Posterior cingulate gyrus (tissue), 11 donors: ENCODE measurements around the gene SPOCK3.
A peak's percentile ranks its signal among the peaks of the same experiment; 100 is the strongest.
"Not testable (repeated sequence)": the region's sequence is repeated elsewhere in the genome, so short reads cannot be mapped to it uniquely, and the experiment has no call there.

ENCODE experiments used
- DNase-seq, 10 donors: peaks; one replicate each; pipeline versions ENCODE4 v3.0.0 to v3.0.0-alpha.2; 2020 to 2021; ENCODE audit warnings: mixed read lengths in 3 of 10
- intact Hi-C: fragments of 100-400 bp; cut with DNase I; formaldehyde crosslinking; loops from one replicate; pipeline ENCODE4 v1.15.1; 2023

Gene SPOCK3

GRCh38 chr4:167234316-167234881 is at the start of gene SPOCK3:
Gene SPOCK3, minus strand, starts transcription at chr4:167234494.
- intact Hi-C loops = loop anchor here (1.0 to 10.0 kb wide), 2 partner anchors 130 to 212 kb away; no protein-coding TSS in a partner anchor
- peak; percentile 70 to 97 (median 82) for DNase-seq

GRCh38 chr4:167282171-167282864 is 48.0 kb upstream of the SPOCK3 start:
- no peak for DNase-seq
- intact Hi-C loops = no loop called here

DNA sequence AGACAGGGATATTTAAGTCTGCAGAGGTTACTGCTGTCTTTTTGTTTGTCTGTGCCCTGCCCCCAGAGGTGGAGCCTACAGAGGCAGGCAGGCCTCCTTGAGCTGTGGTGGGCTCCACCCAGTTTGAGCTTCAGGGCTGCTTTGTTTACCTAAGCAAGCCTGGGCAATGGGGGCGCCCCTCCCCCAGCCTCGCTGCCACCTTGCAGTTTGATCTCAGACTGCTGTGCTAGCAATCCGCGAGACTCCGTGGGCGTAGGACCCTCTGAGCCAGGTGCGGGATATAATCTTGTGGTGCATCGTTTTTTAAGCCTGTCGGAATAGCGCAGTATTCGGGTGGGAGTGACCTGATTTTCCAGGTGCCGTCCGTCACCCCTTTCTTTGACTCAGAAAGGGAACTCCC is 47.3 kb upstream of the SPOCK3 start:
- DNase-seq, intact Hi-C loops: not testable (repeated sequence)

- intact Hi-C loops = no loop called here
- no peak for DNase-seq
Measured at GRCh38 chr4:167274351-167274750, 40.1 kb upstream of the SPOCK3 start.

DNA sequence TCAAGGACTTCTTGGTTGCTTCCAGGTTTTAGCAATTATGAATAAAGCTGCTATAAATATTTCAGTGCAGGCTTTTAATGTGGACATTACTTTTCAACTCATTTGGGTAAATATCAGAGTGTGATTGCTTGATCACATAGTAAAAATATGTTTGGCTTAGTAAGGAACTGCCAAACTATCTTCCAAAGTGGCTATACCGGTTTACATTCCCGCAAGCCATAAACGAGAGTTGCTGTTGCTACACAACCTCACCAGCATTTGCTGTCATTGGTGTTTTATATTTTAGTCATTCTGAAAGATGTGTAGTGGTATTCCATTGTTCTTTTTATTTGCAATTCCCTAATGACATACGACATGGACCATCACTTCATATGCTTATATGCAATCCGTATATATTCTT is 30.9 kb upstream of the SPOCK3 start:
- intact Hi-C loops = no loop called here
- no peak for DNase-seq

DNA sequence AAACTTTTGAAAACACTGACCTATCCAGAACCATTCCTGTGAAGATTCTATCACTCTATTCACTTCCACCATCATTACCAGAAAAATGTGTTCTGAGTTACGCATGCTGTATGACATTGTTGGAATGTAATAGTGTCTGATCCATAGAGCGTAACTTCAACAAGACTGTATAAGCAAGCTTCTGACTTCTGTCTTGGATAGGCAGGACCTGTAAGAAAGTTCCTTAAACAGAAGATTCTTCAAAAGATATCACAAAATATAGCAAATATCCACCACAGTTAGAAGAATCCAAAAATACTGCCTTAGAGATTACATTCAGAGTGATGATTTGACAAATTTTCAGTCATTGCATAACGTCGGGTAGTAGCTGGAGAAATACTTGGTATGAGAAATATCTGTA is 14.0 kb upstream of the SPOCK3 start:
- intact Hi-C loops = no loop called here
- no peak for DNase-seq

DNA sequence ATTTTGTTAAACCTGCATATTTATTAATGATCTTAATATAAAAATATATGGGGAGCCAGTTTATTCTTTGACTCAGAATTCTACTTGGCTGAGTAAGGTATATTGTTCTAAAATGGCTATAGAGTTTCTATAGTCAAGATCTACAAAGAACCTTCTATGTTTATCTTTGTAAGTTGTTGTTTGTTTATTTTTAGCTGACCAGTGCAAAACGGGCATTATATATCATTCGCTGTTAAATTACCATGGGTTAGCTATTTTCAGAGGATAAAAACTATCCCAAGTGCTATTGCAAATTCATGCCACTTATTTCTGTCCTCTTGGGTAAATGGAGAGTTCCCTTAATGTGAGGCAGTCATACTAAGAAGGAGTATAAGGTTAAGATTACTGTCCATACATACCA is 5.3 kb upstream of the SPOCK3 start:
- no peak for DNase-seq
- intact Hi-C loops = loop anchor here (10.0 kb wide), 1 partner anchor 135 kb away; no protein-coding TSS in a partner anchor

- DNase-seq = no peak
- intact Hi-C loops = loop anchor here (10.0 kb wide), 1 partner anchor 133 kb away; no protein-coding TSS in a partner anchor
Measured at GRCh38 chr4:167238226-167238625, 3.9 kb upstream of the SPOCK3 start.

- peak; percentile 32 to 94 (median 56) for DNase-seq
- intact Hi-C loops = loop anchor here (1.0 to 10.0 kb wide), 2 partner anchors 129 to 211 kb away; no protein-coding TSS in a partner anchor
Measured at GRCh38 chr4:167233685-167234315, 494 bp downstream of the SPOCK3 start.

DNA sequence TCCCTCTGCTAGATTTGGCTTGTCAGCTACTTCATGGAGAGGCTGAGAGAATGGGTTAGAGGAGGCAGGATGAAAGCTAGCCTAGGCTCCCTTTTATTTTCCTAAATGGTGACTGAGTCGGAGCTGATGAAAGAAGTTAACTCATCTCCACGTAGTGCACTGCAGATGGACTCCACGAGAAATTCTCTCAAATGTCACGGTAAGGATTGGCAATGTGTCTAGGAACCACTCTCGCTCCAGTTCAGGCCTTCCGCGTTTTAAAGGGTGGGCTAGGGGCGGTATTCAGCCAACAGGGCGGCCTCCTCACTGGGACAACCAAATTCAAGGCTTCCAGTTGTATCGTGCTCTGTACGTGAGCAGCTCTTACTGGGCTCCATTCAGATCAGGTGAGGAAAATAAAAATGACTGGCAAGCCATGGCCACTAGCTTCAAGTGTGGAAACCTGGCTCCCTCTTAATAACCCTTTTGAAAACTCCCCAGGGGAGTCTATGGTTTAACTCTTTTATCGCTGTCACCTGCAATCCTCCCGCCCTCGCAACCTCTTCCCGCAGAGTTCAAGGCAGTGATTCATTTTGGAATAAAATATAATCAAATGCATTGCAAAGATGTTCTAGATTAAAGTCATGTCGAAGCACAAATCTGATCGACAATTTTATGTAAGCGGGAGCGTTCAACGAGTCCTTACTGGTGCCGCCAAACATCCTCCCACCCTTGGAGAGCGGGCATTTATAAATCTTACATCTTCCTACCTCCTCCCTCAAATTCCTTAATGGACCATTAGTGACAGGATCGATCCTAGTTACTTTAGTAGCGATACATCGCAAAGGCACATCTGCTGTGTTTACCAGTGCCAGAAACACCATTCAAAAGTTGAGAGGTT is 1.2 kb downstream of the SPOCK3 start:
- DNase-seq = peak in 3 of 10 donors; percentile 34 to 62 (median 35)
- intact Hi-C loops = loop anchor here (10.0 kb wide), 1 partner anchor 128 kb away; no protein-coding TSS in a partner anchor

- DNase-seq = no peak
Measured at GRCh38 chr4:167230744-167231143, 3.5 kb downstream of the SPOCK3 start.

DNA sequence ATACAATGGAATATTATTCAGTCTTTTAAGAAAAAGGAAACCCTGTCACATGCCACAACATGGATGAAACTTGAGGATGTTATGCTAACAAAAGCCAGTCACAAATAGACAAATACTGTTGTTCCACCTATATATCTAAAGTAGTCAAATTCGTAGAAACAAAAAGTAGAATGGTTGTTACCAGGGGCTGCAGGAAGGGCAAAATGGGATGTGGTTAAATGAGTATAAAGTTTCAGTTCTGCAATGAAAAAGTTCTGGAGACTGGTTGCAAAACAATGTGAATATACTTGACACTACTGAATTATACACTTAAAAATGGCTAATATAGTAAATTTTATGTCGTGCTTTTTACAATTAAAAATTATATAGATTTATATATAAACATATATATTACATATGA is 12.2 kb downstream of the SPOCK3 start:
- intact Hi-C loops = no loop called here
- no peak for DNase-seq

More at GRCh38 chr4:167230744-167231143, 3.5 kb downstream of the SPOCK3 start:
- intact Hi-C loops = loop anchor here (10.0 kb wide), 1 partner anchor 126 kb away; no protein-coding TSS in a partner anchor

GRCh38 chr4:167221084-167221483 is 13.2 kb downstream of the SPOCK3 start:
- no peak for DNase-seq

GRCh38 chr4:167218022-167218608 is 16.2 kb downstream of the SPOCK3 start:
- DNase-seq = no peak
- intact Hi-C loops = no loop called here

More at GRCh38 chr4:167221084-167221483, 13.2 kb downstream of the SPOCK3 start:
- intact Hi-C loops = no loop called here

- DNase-seq = no peak
- intact Hi-C loops = no loop called here
Measured at GRCh38 chr4:167216783-167217182, 17.5 kb downstream of the SPOCK3 start.

DNA sequence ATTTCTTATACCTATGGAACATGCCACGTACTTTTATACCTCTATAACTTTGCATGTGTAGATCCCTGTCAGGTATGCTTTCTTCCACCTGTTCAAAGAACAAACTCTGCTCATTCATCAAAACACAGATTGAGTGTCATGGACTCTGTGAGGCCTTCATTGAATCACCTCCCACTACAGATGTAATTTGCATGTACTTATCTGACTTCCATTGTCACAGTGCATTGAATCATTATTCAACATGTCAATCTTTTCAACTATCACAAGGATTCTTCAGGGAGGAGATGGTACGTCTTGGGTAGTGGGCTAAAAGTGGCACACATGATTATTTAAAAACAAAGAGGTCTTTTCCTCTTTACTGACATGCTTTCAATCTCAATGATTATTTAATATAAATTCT is 24.1 kb downstream of the SPOCK3 start:
- intact Hi-C loops = no loop called here
- no peak for DNase-seq

- no peak for DNase-seq
- intact Hi-C loops = no loop called here
Measured at GRCh38 chr4:167196344-167197012, 37.8 kb downstream of the SPOCK3 start.

DNA sequence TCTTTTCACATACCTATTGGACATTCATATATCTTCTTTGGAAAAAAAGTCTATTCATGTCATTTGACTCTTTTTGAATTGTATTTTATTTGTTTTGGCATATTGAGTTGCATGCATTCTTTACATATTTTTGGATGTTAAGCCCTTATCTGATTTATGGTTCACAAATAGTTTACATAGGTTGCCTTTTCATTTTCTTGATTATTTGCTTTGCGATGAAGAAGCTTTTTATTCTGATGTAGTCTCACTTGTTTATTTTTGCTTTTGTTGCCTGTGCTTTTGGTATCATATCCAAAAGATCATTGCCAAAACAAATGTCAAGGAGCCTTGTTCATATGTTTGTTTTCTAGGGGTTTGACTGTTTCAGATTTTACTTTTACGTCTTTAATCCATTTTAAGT is 43.9 kb downstream of the SPOCK3 start:
- intact Hi-C loops = no loop called here
- DNase-seq = no peak

GRCh38 chr4:167185465-167185864 is 48.8 kb downstream of the SPOCK3 start:
- intact Hi-C loops = no loop called here
- DNase-seq = no peak
